Panc1 (cell line): Measurements from ENCODE around the gene EYS. TPM values are rescaled to one million over a fixed set of nuclear protein-coding genes. Genes with fewer than 3 reads are reported as not detected.

Experiments used
- ATAC-seq: fragments of 200-7000 bp; cut with Tn5 transposase; 2 replicates; pipeline ENCODE4 v1.9.1; 2020; ENCODE audit warnings: mild to moderate bottlenecking, moderate library complexity
- BruUV-seq: library from RNA; stranded (reverse); fragments of 400-500 nt; replicated peaks from 2 replicates; lab custom pipeline; 2021; lab: Mats Ljungman, UMichigan
- CTCF ChIA-PET: fragments of 300-600 bp; sonication (Branson Sonifier 250); formaldehyde crosslinking; loops from one replicate; lab custom pipeline; 2022; ENCODE audit warnings: antibody characterized with exemption; lab: Charles Lee
- POLR2A ChIA-PET: fragments of 300-600 bp; sonication (Branson Sonifier 250); formaldehyde crosslinking; loops from one replicate; lab custom pipeline; 2022; ENCODE audit warnings: antibody characterized with exemption; lab: Charles Lee
- DNase-seq: peaks from one replicate; pipeline ENCODE4 v3.0.0-alpha.2; 2010; ENCODE audit warnings: low read depth, low spot score
- H3K27ac ChIP-seq: 2 replicates; pipeline ENCODE4 v1.5.1; 2011; ENCODE audit warnings: mild to moderate bottlenecking, low read length, inconsistent platforms
- H3K27me3 ChIP-seq: fragments of 200-500 bp; sonication (Bioruptor generic); 2 replicates; pipeline ENCODE4 v1.6.0; 2014; ENCODE audit warnings: low read length, inconsistent platforms; ENCODE audit not compliant: control insufficient read depth, insufficient read depth
- H3K36me3 ChIP-seq: fragments of 200-500 bp; sonication (Bioruptor generic); 2 replicates; pipeline ENCODE4 v1.5.1; 2014; ENCODE audit warnings: inconsistent platforms, mild to moderate bottlenecking, low read length, moderate library complexity; ENCODE audit not compliant: control insufficient read depth, insufficient read depth
- H3K4me1 ChIP-seq: 2 replicates; pipeline ENCODE4 v1.5.1; 2011; ENCODE audit warnings: inconsistent platforms, mild to moderate bottlenecking, low read length, moderate library complexity; ENCODE audit not compliant: control insufficient read depth, insufficient read depth
- H3K4me3 ChIP-seq, 2 experiments: 2 replicates each; pipeline ENCODE4 v1.5.1; 2011 to 2012; ENCODE audit warnings: low read depth in 2 of 2, low read length in 2 of 2, mild to moderate bottlenecking in 2 of 2, inconsistent platforms in 1 of 2, moderate library complexity in 1 of 2
- H3K9me3 ChIP-seq: fragments of 200-500 bp; sonication (Bioruptor generic); 2 replicates; pipeline ENCODE4 v1.5.1; 2014; ENCODE audit warnings: low read depth, mild to moderate bottlenecking, inconsistent platforms, low read length, moderate library complexity; ENCODE audit not compliant: control insufficient read depth, insufficient read depth
- CTCF ChIP-seq: fragments of 450-650 bp; IDR thresholded peaks from 2 replicates; pipeline ENCODE4 v1.5.1; 2017; ENCODE audit warnings: mild to moderate bottlenecking
- POLR2AphosphoS5 ChIP-seq: IDR thresholded peaks from 2 replicates; pipeline ENCODE4 v1.6.1; 2012; ENCODE audit warnings: mild to moderate bottlenecking, low read depth, low read length, moderate library complexity
- SIN3A ChIP-seq: IDR thresholded peaks from 2 replicates; pipeline ENCODE4 v1.6.1; 2012; ENCODE audit warnings: low read depth, mild to moderate bottlenecking, low read length, moderate library complexity, borderline replicate concordance; ENCODE audit not compliant: insufficient read depth
- TCF7L2 ChIP-seq: IDR thresholded peaks from 2 replicates; pipeline ENCODE4 v1.6.1; 2011; ENCODE audit warnings: mild to moderate bottlenecking, low read depth, low read length, inconsistent platforms
- in situ Hi-C: cut with HindIII; loops from 2 replicates; pipeline ENCODE4 v1.10.0; 2016; ENCODE audit warnings: low sequenced_read_pairs, low pct_unique_long_range_greater_than_20kb
- intact Hi-C: fragments of 100-400 bp; cut with micrococcal nuclease; formaldehyde crosslinking; loops from one replicate; pipeline ENCODE4 v1.10.0; 2022; ENCODE audit not compliant: unreplicated experiment
- total RNA-seq: library from RNA; stranded (reverse); gene quantifications from one replicate; pipeline ENCODE4 v1.2.1, GENCODE V29; 2021; ENCODE audit not compliant: unreplicated experiment
- TF ChIP-seq, protein P1 (sequence below), 2 experiments: IDR thresholded peaks; 2 replicates each; pipeline ENCODE4 v1.6.1; 2011 to 2012; ENCODE audit warnings: low read depth in 2 of 2, control low read depth in 1 of 2, low read length in 1 of 2, mild to moderate bottlenecking in 1 of 2, moderate library complexity in 1 of 2; ENCODE audit not compliant: insufficient read depth in 1 of 2

The EYS gene
- total RNA-seq, 1 experiment from 2014 or later, result not detected

GRCh38 chr6:65416621-65417020, 290.4 kb downstream of the EYS start:
- POLR2A ChIA-PET, result no interaction called here
- Histone ChIP-seq H3K9me3 (0 out of 2 replicates have a peak, but pooled peaks cover 5% of the 10 kb centered on the region), H3K27me3 (no peaks in the 10 kb centered on the region), H3K4me1 (no peaks in the 10 kb centered on the region), H3K4me3 (no peak overlapping the region), H3K36me3 (no peaks in the 10 kb centered on the region), H3K27ac (no peak overlapping the region)
- no peak for DNase-seq
- TF ChIP-seq TCF7L2 (no peak), SIN3A (no peak), POLR2AphosphoS5 (no peak), CTCF (no peak)
- TF ChIP-seq, protein P1, sequence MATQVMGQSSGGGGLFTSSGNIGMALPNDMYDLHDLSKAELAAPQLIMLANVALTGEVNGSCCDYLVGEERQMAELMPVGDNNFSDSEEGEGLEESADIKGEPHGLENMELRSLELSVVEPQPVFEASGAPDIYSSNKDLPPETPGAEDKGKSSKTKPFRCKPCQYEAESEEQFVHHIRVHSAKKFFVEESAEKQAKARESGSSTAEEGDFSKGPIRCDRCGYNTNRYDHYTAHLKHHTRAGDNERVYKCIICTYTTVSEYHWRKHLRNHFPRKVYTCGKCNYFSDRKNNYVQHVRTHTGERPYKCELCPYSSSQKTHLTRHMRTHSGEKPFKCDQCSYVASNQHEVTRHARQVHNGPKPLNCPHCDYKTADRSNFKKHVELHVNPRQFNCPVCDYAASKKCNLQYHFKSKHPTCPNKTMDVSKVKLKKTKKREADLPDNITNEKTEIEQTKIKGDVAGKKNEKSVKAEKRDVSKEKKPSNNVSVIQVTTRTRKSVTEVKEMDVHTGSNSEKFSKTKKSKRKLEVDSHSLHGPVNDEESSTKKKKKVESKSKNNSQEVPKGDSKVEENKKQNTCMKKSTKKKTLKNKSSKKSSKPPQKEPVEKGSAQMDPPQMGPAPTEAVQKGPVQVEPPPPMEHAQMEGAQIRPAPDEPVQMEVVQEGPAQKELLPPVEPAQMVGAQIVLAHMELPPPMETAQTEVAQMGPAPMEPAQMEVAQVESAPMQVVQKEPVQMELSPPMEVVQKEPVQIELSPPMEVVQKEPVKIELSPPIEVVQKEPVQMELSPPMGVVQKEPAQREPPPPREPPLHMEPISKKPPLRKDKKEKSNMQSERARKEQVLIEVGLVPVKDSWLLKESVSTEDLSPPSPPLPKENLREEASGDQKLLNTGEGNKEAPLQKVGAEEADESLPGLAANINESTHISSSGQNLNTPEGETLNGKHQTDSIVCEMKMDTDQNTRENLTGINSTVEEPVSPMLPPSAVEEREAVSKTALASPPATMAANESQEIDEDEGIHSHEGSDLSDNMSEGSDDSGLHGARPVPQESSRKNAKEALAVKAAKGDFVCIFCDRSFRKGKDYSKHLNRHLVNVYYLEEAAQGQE (IDR thresholded peaks at IDR 0.05; ENCODE audit: insufficient read depth in 1 of 2, low read depth in 2 of 2, low read length in 1 of 2), result no peak
- BruUV-seq, result no TSS peak
- intact Hi-C loops, result no loop called here
- in situ Hi-C loops, result no loop called here
- CTCF ChIA-PET, result no interaction called here
- ATAC-seq, result no peak

DNA sequence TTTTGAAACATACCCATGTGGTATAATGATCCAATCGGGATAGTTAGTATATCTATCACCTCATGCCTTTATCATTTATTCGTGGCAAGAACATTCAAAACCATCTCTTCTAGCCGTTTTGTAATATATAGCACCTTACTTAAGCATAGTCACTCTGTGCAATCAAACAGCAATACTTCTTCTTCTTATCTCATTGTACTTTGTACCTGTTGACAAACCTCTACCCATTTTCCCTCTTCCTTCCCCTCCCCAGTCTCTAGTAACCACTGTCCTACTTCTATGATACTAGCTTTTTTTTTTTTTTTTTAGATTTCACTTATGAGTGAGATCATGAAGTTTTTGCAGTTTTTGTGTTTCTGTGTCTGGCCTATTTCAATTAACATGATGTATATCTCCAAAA, 296.7 kb downstream of the EYS start:
- intact Hi-C loops (no loop called here), in situ Hi-C loops (no loop called here)
- ATAC-seq (no peak), DNase-seq (no peak)
- CTCF ChIA-PET, result no interaction called here
- H3K4me1 ChIP-seq, result no peaks in the 10 kb centered on the region
- POLR2A ChIA-PET, result no interaction called here
- no peak overlapping the region for H3K4me3 ChIP-seq
- BruUV-seq, result no TSS peak
- no peaks in the 10 kb centered on the region for H3K27me3 ChIP-seq
- H3K36me3 ChIP-seq, result no peaks in the 10 kb centered on the region
- no peak overlapping the region for H3K27ac ChIP-seq
- no peaks in the 10 kb centered on the region for H3K9me3 ChIP-seq
- TF ChIP-seq SIN3A, result no peak

GRCh38 chr6:65402564-65402963, 304.5 kb downstream of the EYS start:
- H3K36me3 ChIP-seq, result no peaks in the 10 kb centered on the region
- H3K4me1 ChIP-seq, result no peaks in the 10 kb centered on the region
- ChIA-PET CTCF (no interaction called here), POLR2A (no interaction called here)
- no peak for ATAC-seq
- no peaks in the 10 kb centered on the region for H3K27me3 ChIP-seq
- intact Hi-C loops (no loop called here), in situ Hi-C loops (no loop called here)
- DNase-seq, result no peak
- H3K4me3 ChIP-seq, result no peak overlapping the region
- H3K9me3 ChIP-seq, result no peaks in the 10 kb centered on the region
- TF ChIP-seq TCF7L2 (no peak), CTCF (no peak), POLR2AphosphoS5 (no peak), SIN3A (no peak)
- TF ChIP-seq, protein P1 (IDR thresholded peaks at IDR 0.05; ENCODE audit: insufficient read depth in 1 of 2, low read depth in 2 of 2, low read length in 1 of 2), result no peak
- no TSS peak for BruUV-seq
- no peak overlapping the region for H3K27ac ChIP-seq
